Measurements from ENCODE around the gene CASD1.

- TF ChIP-seq CTCF (IDR thresholded peaks at IDR 0.05), result no peak
- TF ChIP-seq POLR2A (IDR thresholded peaks at IDR 0.05), result no peak
Measured at GRCh38 chr7:94498918-94499317, 10.7 kb upstream of the CASD1 start.

Measured in testis (tissue), 2 donors.